ENCODE results near the gene ADRA2C.

DNA sequence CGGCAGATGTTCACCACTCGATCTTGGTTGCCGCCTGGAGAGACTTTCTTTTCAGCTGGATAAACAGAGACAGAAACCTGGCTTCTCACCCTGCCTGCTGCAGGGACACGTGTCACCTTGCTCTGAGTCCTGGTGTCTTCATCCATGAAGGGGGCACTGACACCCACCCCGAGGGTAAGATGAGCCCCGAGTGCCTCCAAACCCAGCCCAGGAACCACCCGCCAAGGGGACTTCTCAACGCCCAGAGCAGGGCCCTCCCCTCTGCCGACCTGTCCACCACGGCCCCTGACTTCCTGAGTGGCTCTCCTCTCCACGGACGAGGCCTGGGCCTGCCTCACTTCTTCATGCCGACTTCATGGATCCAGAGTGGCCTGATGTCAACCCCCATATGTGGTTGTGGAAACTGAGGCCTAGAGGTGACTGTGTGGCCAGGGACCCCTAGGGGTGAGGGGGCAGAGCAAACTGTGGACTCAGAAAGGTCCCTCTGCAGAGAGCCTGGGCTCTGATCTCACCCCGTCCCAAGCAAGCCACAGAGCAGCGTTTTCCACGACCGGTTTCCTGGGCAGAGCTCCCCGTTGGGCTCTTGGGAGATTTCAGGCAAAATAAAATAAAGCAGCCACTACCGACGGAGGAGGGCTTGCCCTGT is 5.1 kb downstream of the ADRA2C start:
- TF ChIP-seq EZH2 (IDR thresholded peaks at IDR 0.05; ENCODE audit: borderline replicate concordance, insufficient read depth, low read length, poor library complexity, severe bottlenecking) (no peak), POLR2AphosphoS5 (IDR thresholded peaks at IDR 0.05) (no peak), MXI1 (conservative IDR thresholded peaks at IDR 0.05; ENCODE audit: poor library complexity, severe bottlenecking) (no peak), RAD21 (conservative IDR thresholded peaks at IDR 0.05) (no peak)
- TF ChIP-seq, protein P1, sequence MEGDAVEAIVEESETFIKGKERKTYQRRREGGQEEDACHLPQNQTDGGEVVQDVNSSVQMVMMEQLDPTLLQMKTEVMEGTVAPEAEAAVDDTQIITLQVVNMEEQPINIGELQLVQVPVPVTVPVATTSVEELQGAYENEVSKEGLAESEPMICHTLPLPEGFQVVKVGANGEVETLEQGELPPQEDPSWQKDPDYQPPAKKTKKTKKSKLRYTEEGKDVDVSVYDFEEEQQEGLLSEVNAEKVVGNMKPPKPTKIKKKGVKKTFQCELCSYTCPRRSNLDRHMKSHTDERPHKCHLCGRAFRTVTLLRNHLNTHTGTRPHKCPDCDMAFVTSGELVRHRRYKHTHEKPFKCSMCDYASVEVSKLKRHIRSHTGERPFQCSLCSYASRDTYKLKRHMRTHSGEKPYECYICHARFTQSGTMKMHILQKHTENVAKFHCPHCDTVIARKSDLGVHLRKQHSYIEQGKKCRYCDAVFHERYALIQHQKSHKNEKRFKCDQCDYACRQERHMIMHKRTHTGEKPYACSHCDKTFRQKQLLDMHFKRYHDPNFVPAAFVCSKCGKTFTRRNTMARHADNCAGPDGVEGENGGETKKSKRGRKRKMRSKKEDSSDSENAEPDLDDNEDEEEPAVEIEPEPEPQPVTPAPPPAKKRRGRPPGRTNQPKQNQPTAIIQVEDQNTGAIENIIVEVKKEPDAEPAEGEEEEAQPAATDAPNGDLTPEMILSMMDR (IDR thresholded peaks at IDR 0.05; ENCODE audit: poor library complexity, severe bottlenecking), result no peak
- TF ChIP-seq, protein P2, sequence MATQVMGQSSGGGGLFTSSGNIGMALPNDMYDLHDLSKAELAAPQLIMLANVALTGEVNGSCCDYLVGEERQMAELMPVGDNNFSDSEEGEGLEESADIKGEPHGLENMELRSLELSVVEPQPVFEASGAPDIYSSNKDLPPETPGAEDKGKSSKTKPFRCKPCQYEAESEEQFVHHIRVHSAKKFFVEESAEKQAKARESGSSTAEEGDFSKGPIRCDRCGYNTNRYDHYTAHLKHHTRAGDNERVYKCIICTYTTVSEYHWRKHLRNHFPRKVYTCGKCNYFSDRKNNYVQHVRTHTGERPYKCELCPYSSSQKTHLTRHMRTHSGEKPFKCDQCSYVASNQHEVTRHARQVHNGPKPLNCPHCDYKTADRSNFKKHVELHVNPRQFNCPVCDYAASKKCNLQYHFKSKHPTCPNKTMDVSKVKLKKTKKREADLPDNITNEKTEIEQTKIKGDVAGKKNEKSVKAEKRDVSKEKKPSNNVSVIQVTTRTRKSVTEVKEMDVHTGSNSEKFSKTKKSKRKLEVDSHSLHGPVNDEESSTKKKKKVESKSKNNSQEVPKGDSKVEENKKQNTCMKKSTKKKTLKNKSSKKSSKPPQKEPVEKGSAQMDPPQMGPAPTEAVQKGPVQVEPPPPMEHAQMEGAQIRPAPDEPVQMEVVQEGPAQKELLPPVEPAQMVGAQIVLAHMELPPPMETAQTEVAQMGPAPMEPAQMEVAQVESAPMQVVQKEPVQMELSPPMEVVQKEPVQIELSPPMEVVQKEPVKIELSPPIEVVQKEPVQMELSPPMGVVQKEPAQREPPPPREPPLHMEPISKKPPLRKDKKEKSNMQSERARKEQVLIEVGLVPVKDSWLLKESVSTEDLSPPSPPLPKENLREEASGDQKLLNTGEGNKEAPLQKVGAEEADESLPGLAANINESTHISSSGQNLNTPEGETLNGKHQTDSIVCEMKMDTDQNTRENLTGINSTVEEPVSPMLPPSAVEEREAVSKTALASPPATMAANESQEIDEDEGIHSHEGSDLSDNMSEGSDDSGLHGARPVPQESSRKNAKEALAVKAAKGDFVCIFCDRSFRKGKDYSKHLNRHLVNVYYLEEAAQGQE (IDR thresholded peaks at IDR 0.05; ENCODE audit: borderline replicate concordance), result no peak

All from neural cell (in vitro differentiated cells).